DMS 273 (cell line): ENCODE data around the gene KMT2D.
"Not testable (repeated sequence)": the region's sequence is repeated elsewhere in the genome, so short reads cannot be mapped to it uniquely, and the experiment has no call there.

Experiments
- DNase-seq: peaks from one replicate; lab custom pipeline; 2025; ENCODE audit not compliant: unreplicated experiment; lab: John Stamatoyannopoulos, UW

The KMT2D gene

GRCh38 chr12:49088150-49088931 lies 27.7 kb upstream of the KMT2D start:
- peak; percentile 87 for DNase-seq

- DNase-seq: no peak
These were observed 25.5 kb upstream of the KMT2D start for GRCh38 chr12:49086116-49086515.

- DNase-seq: no peak
These were observed 23.8 kb upstream of the KMT2D start for GRCh38 chr12:49084438-49084837.

DNA sequence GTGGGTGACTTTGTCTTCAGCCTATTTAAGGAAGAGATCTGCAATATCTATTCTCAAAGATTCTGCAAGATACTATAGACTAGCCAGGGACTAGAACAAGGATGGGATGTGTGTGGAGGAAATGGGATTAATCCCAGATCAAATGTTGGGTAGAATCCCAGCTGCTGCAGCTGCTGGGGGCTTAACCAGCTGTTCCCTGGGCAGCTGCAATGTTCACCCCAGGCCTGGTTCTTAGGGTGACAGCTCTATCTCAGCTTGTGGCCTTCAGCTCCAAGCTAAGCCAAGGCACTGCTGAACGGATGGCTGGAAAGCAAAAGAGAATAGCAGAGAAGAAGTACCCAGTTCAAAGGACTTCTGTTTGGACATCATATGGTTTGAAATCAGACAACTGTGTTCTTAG lies 19.2 kb upstream of the KMT2D start:
- DNase-seq: no peak

GRCh38 chr12:49070971-49071370 lies 10.4 kb upstream of the KMT2D start:
- no peak for DNase-seq

DNA sequence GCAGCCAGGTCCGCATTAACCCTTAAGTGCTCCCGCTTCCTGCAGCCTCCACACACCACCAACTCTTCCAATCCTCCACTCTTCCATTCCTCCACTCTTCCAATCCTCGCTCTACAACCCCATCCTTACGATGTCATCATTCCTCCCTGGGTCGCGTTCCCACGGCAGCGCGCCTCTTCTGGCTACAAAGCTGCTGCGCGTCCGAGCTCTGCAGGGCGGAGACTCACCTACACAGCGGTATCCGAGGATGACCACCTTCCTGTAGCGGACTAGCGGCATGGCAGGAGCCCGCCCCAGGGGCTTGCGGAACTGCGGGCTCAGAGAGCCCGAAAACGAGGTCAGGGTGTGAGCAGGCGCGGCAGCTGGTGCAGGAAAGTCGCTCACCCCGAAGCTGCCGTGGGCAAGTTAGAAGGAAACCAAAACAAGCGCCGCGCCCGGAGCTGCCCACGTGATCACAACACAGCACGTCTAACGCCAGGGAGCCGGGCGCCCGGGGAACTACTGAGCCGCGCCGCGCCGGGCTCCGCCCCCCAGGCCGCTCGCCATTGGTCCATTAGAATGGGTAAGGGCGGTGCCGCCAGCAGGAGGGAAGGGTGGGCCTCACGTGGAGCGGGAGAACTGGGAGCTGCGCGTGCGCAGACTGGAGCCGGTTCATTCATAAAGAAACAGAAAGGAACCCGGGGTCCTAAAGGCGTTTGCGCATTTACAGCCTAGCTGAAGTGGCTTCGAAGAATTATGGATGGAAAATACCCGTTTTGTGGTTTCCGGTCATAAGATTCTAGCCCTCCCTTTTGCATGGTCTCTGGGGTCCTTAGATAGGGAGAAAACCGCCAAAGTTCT lies 9.1 kb upstream of the KMT2D start, which contains the start of gene RHEBL1:
Gene RHEBL1 (minus strand): TSS at position 473 of the 840 bp plus-strand sequence. CDS start 194 bp downstream, at position 279.
- peak; percentile 98 for DNase-seq

- no peak for DNase-seq
These were observed 8.4 kb upstream of the KMT2D start for GRCh38 chr12:49068879-49069506.

- no peak for DNase-seq
These were observed 5.5 kb upstream of the KMT2D start for GRCh38 chr12:49066120-49066519.

DNA sequence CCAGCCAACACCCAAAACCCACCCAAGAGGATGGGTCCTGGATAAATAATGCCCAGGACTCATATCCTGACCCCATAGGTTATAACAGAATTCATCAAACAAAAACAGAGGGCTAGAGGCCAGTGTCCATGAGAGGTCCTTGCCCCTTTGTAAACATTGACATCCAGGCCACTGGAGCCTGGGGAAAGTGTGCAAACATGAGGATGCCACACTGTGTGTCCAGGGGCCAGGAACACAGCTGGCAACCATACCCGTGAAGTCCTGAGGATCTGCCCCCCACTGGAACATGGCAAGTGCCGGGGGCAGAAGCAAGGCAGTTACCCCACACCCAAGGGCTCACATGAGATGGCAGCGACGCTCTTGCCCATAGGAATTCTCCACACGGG lies 4.2 kb upstream of the KMT2D start:
- DNase-seq: no peak

- not testable (repeated sequence) for DNase-seq
These were observed 1.3 kb upstream of the KMT2D start for GRCh38 chr12:49061916-49062315.

- DNase-seq: no peak
These were observed 610 bp upstream of the KMT2D start for GRCh38 chr12:49061157-49061650.

GRCh38 chr12:49059299-49060171 lies 1.1 kb downstream of the KMT2D start:
- DNase-seq: peak; percentile 63

GRCh38 chr12:49059045-49059298 lies 1.6 kb downstream of the KMT2D start:
- DNase-seq: no peak

DNA sequence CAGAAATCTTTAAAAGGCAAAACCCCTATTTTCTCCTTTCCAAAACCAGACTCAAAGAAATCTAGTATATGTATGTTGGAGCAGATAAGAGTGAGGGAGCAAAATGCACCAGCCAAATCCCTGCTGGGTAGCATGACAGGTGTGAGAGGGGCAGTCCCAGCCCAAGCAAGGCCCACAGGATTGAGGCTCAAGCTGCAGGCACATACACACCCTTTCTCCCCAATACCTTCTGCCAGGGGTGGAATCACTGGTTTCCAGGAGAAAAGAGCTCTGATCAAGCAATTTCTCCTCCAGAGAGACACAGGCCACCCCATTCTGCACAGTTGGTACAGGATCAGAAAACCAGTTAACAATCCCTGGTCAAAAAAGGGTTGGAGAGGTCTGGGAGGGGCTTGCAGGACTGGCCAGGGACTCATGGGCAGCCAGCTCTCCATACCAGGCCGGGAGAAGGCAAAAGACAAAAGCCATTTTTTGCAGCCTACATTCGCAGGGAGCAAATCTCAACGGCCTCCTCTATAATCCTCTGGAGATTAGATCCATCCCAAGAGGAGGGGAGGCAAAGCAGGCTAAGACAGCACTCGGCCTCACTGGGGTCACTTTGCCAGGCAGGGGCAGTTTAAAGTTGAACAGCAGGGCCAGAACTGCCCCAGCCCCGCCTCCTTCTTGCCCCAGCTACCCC lies 2.1 kb downstream of the KMT2D start:
- no peak for DNase-seq

- DNase-seq: no peak
These were observed 2.7 kb downstream of the KMT2D start for GRCh38 chr12:49057888-49058287.

DNA sequence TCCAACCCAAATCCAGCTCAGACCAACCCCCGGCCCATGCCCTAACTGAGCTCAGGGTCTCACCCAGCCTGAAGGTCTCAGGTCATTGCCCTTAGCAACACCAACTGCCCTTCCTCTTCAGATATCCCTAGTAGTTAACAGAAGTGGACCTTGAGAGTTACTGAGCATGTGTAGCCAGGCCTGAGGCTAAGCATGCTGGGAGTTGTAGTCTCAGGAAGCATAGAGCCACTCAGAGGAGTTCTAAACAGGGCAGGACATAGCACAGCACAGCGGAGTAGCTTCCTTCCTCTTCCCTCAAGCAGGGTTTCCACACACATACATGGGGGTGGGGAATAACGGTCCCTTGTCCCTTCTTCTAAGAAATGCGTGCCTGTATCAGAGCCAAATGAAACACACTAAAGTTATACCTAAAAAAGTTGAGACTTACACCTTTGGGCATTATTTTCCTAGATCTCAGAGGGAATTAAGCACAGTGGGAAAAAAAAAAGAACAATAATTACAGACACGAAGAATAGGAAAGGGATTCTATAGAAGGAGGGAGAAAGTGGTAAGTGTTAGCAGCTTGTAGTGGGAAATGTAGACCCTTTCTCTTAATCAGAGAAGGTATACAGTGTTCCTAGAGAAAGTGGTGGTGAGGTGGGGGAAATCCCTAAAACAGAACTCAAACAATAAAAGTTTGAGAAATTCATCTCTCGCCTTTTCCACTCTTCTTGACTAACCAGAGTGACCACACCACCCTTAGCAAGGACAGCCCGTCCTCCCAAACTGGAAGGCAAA lies 4.4 kb downstream of the KMT2D start:
- DNase-seq: peak; percentile 44

- no peak for DNase-seq
These were observed 5.5 kb downstream of the KMT2D start for GRCh38 chr12:49055092-49055491.

GRCh38 chr12:49054524-49054923 lies 6.1 kb downstream of the KMT2D start:
- DNase-seq: no peak

DNA sequence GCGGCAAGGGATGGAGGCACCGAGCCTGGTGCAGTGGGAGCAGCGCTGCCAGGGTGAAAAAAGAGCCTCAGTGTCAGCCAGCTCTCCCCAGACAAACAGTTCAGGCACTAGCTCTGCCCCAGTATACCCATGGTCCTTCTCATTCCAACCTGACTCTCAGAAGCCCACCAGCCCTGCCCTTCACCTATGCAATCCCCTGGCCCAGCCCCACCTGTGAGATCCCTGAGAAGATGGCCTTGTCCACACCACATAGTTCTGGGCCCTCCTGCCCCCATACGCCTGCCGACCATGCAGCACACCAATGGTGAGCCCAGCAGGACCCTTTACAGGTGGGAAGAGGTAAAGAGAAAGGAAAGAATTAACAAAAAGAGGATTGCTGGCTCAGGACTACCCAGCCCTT lies 6.5 kb downstream of the KMT2D start:
- no peak for DNase-seq
